WTC11 (cell line): ENCODE results near the gene GNG4.

ENCODE experiments used
- TF ChIP-seq, protein P1 (sequence below): sonication (generic); formaldehyde crosslinking; IDR thresholded peaks from 2 replicates; pipeline ENCODE4 v1.8.0; 2022; ENCODE audit warnings: mild to moderate bottlenecking, missing genetic modification reagents
- TF ChIP-seq, protein P2 (sequence below): sonication (generic); formaldehyde crosslinking; IDR thresholded peaks from 2 replicates; pipeline ENCODE4 v1.8.1; 2023; ENCODE audit warnings: mild to moderate bottlenecking, missing genetic modification reagents, borderline replicate concordance

DNA sequence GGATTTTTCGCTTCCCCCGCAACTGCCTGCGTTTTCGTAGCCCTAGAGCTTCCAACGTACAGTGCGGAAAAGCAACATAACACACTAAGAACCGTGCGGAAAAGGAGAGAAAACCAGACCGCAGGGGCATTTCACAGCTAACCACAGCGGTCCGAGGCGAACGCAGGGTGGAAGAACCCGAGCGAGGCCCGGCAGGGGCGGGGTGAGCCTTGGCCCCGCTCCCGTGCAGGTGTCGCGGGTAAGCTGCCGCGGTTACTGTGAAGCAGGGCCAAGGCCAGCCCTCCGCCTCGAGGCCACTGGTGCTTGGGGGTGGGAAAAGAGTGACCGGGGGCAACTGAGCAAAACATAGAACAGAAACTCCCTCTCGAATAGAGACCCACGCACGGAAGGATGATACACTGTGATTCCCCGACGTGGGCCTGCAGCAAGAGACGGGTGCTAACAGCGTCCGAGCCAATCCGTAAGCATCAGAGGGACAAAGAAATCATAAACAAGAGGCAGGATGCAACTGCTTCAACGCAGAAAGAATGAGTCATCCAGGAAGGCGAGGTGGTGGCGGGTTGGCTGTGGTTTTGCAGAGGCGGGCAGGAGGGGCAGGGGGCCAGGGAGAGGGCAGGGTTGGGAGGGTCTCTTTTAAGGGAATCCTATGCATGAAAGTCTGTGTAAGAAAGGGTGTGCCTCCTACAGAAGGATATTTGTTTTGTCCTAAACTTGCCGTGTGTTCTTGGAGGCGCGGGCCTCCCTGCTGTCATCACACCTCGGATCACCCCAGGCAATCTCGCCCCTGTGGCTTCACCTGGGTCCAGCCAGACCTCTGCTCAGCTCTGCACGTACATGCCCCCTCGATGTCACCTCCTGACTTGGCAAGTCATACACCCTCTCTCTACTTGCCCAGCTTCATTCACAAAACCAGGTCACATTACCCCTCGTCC lies 7.3 kb downstream of the GNG4 start:
- TF ChIP-seq, protein P1, sequence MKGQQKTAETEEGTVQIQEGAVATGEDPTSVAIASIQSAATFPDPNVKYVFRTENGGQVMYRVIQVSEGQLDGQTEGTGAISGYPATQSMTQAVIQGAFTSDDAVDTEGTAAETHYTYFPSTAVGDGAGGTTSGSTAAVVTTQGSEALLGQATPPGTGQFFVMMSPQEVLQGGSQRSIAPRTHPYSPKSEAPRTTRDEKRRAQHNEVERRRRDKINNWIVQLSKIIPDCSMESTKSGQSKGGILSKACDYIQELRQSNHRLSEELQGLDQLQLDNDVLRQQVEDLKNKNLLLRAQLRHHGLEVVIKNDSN (CRISPR knock-in tag) = no peak
- TF ChIP-seq, protein P2, sequence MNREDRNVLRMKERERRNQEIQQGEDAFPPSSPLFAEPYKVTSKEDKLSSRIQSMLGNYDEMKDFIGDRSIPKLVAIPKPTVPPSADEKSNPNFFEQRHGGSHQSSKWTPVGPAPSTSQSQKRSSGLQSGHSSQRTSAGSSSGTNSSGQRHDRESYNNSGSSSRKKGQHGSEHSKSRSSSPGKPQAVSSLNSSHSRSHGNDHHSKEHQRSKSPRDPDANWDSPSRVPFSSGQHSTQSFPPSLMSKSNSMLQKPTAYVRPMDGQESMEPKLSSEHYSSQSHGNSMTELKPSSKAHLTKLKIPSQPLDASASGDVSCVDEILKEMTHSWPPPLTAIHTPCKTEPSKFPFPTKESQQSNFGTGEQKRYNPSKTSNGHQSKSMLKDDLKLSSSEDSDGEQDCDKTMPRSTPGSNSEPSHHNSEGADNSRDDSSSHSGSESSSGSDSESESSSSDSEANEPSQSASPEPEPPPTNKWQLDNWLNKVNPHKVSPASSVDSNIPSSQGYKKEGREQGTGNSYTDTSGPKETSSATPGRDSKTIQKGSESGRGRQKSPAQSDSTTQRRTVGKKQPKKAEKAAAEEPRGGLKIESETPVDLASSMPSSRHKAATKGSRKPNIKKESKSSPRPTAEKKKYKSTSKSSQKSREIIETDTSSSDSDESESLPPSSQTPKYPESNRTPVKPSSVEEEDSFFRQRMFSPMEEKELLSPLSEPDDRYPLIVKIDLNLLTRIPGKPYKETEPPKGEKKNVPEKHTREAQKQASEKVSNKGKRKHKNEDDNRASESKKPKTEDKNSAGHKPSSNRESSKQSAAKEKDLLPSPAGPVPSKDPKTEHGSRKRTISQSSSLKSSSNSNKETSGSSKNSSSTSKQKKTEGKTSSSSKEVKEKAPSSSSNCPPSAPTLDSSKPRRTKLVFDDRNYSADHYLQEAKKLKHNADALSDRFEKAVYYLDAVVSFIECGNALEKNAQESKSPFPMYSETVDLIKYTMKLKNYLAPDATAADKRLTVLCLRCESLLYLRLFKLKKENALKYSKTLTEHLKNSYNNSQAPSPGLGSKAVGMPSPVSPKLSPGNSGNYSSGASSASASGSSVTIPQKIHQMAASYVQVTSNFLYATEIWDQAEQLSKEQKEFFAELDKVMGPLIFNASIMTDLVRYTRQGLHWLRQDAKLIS (CRISPR knock-in tag) = no peak
